IPS-11a (cell line): ENCODE data around the gene AKR7A3.
"Not testable (repeated sequence)": the region's sequence is repeated elsewhere in the genome, so short reads cannot be mapped to it uniquely, and the experiment has no call there.

Experiments used
- H3K4me3 ChIP-seq: one replicate; pipeline ENCODE4 v1.5.1; 2013; ENCODE audit warnings: low read depth, low read length, control low read depth

The AKR7A3 gene

DNA sequence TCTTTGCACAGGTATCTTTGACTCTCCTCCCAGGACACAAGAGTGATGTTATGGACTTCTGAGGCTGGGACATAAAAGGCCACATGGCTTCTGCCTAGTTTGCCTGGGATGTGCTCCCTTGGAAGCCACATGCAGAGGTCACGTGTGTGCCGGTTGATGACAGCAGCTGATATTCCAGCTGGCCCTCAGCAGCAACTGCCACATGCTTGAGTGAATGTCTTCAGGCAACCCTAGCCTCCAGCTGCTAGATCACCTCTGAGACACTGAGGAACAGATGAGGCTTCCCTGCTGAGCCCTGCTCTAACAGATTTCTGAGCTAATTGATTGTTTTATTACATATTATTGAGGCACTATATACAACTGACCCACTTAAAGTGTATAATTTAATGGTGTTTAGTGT, 11.6 kb upstream of the AKR7A3 start:
- H3K4me3 ChIP-seq: no peak overlapping the region

DNA sequence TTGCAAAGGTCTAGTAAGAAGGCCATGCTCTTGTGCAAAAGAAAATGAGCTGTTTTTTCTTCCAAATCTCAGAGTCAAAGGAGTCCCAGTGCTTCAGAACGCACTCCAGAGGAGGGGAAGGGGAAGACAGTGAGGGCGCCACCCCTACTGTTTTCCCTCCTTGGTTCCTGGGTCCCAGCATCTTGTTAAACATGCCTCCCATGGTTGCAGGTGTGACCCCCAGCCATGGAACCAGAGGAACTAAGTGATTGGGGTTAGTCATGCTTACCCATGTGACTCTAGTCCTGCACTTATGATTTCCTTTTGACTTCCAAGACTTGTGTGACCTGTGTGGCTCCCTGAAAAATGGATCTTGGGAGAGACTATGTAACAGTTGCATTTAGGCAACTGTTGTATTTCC, 6.1 kb upstream of the AKR7A3 start:
- no peak overlapping the region for H3K4me3 ChIP-seq

DNA sequence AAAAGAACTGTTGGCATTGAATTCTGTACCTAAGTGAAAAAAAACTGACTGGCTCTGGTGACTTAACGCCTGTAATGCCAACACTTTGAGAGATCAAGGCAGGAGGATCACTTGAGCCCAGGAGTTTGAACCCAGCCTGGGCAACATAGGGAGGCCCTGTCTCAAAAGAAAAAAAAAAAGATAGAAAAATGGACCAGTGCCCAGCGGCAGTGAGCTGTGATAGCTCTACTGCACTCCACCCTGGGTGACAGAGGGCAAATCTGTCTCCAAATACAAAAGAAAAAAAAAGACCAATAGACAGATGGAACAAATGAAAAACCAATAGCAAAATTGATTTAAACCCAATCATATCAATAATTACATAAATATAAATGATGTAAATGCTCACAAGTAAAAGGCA, 674 bp upstream of the AKR7A3 start:
- peak overlapping the region; percentile 2 for H3K4me3 ChIP-seq

DNA sequence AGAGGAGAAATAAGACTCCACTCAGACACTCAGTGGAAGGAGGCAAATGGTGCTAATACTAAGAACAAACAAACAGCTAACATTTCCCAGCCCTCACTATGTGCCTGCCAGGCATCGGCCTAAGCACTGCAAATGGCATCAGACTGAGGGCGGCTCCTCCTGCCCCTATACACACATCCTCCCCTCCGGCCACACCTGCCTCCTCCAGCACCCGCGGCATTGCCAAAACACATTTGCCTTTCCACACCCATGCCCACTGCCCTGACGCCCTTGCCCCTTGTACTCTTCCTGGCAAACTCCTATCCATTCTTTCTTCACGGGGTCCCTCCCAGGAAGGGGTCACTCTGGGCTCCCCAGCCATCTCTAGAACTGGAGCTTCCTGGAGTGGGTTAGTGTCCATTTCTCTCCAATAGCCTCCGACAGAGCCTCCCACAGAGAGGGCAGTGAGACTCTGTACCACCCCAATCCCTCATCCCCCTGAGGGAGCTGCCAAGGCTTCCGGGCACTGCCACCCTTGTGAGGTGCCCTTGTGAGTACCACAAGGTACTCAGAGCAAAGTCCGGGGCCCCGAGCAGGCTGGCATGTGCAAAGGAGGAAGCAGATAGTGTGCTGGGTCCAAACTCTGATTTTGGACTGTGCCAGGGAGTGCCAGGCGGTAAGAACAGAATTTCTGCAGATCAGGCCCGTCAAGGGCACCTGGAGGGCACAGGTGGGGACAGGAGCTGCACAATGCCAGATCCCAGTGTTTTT, 959 bp downstream of the AKR7A3 start:
- no peak overlapping the region for H3K4me3 ChIP-seq

DNA sequence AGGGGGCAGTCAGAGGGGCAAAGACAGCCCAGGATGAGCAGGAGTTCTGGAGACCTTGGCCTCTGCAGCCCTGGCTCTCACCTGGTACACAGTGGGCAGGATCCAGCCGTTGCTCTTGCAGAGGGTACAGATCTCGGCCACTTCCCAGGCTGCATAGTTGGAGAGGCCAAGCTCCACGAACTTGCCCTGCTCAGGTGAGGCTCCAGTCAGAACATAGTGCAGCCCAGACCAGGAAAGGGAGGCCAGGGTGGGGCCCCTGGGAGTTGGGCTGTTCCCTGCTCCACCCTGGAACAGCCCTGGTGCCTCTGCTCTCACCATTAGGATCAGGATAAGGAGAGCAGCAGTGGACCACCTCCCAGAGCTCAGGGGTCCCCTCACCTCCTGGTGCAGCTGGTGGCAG, 2.8 kb downstream of the AKR7A3 start:
- not testable (repeated sequence) for H3K4me3 ChIP-seq

DNA sequence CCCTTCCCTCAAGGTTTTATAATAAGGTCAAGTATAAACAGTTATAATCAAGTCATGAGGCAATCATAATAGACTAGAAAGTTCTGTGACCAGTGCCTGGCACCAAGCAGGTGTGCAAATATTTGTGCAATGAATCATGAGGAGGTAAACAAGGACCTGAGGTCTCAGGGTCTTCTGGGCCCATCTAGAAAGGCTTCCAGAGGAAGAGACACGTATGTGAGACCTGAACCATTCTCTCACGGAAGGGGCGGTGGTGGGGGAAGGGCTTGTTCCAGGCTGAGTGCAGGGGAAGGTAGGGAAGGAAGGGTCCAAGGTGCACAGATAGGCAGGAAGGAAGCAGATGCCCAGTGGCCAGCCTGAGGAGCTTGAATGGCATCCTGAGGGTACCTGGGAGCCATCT, 3.2 kb downstream of the AKR7A3 start:
- H3K4me3 ChIP-seq: not testable (repeated sequence)

DNA sequence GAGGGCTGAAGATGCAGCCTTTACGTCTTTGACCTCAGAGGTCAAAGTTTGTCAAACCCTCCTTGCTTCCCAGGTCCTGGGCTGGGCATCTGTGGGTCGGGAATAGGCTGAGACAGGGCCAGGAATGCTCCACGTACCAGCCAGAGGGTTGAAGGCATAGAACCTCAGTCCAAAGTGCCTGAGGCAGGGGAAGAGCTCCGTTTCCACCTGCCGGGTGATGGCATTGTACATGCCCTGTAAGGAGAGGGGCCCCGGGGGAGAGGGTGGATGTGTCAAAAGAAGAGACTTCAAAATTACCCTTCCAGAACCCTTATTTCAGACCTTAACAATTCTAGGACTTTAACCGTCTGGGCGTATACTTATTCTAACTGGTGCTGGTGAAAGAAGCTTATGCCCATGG, 3.7 kb downstream of the AKR7A3 start:
- no peak overlapping the region for H3K4me3 ChIP-seq

DNA sequence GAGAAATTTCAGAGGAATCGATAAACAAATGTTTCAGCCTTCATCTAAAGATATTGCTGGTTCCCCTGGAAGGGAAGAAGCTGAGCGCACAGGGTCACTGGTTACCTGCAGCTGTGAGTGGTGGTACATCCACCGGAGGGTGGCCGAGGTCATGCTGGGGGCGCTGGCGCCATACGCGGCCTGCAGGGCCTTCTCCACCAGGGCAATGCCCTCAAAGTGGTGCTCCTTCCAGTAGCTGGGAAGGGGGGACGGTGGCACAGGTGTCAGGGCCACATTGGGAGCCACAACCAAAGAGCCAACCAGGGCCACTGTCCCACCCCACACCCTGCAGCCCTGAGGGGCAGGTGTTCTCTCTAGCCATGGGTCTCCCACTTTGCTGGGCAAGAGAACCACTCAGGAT, 4.7 kb downstream of the AKR7A3 start:
- H3K4me3 ChIP-seq: no peak overlapping the region

DNA sequence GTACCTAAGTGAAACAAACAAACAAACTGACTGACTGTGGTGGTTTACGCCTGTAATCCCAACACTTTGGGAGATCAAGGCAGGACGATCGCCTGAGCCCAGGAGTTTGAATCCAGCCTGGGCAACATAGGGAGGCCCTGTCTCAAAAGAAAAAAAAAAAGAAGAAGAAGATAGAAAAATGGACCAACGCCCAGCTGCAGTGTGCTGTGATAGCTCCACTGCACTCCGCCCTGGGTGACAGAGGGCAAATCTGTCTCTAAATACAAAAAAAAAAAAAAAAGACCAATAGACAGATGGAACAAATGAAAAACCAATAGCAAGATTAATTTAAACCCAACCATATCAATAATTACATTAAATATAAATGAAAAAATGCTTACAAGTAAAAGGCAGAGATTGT, 13.9 kb downstream of the AKR7A3 start:
- H3K4me3 ChIP-seq: no peak overlapping the region

DNA sequence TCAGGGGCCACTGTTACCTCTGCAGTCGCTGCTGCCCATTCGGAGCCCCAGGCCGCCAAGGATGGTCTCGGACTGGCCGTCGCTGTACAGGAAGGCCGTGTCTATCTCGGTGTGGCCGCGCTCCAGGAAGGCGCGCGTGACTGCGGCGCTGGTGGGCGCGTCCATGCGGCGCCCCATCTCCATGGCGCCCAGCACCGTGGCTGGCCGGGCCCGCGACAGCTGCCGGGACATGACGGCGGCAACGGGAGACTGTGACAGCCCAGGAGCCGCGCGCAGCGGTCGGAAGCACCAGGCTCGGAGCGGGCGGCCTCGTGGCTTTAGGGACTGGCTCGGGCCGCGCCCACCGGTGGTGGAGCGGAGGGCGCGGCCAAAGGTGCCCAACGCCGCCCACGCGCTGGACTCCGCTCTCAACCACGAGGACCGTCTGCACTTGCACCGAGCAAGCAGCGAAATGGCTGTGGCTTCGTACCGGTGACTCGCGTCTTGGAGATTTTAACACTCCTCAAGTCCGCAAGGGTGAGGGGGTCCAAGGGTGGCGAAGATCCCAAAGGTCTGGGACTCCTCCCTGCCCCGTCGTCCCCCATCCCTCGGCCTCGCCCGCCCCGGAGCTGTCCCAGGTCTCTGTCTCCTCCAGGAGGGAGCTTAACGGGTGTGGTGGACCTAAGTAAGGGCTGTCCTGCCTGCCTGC, 14.6 kb downstream of the AKR7A3 start:
- H3K4me3 ChIP-seq: not testable (repeated sequence)

DNA sequence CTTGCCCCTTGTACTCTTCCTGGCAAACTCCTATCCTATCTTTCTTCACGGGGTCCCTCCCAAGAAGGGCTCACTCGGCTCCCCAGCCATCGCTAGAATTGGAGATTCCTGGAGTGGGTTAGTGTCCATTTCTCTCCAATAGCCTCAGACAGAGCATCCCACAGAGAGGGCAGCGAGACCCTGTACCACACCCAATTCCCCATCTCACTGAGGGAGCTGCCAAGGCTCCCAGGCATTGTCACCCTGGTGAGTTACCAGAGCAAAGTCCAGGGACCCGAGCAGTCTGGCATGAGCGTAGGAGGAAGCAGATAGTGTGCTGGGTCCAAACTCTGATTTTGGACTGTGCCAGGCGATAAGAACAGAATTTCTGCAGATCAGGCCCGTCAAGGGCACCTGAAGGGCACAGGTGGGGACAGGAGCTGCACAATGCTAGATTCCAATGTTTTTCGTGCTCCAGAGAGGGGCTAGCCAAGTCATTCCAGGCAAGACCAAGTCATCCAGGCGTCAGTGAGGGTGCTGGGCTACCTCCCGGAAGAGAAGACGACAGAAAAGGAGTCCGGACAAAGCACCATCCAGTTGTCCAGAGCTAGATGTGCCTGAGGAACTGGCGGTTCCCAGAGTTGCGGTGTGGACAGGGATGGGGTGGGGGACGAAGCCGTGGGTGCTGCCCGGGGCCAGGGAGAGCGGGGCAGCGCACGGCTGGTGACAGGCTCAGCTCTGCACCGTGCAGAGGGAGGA, 15.3 kb downstream of the AKR7A3 start:
- H3K4me3 ChIP-seq: no peak overlapping the region

DNA sequence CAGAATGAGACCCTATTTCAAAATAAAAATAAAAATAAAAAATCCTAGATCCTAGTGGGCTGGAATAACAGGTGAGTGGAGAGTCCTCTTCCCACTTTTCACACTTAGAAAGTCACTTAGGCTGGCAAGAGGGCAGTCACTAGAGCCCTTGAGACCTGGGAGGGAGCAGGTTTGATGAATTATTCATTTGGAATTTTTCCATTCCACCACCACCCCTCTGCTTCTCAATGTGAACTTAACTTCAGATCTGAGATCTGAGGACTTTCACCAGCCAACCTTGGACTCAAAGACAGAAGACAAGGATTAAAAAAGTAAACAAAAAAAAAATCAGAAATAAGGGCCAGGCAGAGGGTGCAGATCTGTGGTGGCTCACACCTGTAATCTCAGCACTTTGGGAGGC, 16.5 kb downstream of the AKR7A3 start:
- no peak overlapping the region for H3K4me3 ChIP-seq

DNA sequence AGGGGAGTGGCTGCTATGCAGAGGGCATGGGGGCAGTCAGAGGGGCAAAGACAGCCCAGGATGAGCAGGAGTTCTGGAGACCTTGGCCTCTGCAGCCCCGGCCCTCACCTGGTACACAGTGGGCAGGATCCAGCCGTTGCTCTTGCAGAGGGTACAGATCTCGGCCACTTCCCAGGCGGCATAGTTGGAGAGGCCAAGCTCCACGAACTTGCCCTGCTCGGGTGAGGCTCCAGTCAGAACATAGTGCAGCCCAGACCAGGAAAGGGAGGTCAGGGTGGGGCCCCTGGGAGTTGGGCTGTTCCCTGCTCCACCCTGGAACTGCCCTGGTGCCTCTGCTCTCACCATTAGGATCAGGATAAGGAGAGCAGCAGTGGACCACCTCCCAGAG, 18.2 kb downstream of the AKR7A3 start:
- not testable (repeated sequence) for H3K4me3 ChIP-seq

DNA sequence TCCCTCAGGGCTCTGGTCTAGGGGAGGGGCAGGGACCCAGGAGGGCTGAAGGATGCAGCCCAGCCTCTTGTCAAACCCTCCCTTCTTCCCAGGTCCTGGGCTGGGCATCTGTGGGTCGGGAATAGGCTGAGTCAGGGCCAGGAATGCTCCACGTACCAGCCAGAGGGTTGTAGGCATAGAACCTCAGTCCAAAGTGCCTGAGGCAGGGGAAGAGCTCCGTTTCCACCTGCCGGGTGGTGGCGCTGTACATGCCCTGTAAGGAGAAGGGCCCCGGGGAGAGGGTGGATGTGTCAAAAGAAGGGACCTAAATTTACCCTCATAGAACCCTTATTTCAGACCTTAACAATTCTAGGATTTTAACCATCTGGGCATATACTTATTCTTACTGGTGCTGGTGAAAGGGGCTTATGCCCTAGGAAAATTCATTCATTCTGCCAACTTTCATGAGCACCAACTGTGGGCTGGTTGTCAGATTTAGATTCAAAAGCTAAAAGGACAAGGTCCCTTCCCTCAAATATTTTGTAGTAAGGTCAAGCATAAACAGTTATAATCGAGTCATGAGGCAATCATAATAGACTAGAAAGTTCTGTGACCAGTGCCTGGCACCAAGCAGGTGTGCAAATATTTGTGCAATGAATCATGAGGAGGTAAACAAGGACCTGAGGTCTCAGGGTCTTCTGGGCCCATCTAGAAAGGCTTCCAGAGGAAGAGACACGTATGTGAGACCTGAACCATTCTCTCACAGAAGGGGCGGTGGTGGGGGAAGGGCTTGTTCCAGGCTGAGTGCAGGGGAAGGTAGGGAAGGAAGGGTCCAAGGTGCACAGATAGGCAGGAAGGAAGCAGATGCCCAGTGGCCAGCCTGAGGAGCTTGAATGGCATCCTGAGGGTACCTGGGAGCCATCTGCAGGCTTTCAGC, 18.9 kb downstream of the AKR7A3 start:
- H3K4me3 ChIP-seq: not testable (repeated sequence)

DNA sequence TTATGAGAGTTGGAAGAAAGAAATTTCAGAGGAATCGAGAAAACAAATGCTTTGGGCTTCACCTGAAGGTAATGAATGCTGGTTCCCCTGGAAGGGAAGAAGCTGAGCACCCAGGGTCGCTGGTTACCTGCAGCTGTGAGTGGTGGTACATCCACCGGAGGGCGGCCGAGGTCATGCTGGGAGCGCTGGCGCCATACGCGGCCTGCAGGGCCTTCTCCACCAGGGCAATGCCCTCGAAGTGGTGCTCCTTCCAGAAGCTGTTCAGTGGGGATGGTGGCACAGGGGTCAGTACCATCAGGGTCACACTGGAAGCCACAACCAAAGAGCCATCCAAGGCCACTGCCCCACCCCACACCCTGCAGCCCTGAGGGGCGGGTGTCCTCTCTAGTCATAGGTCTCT, 20.1 kb downstream of the AKR7A3 start:
- no peak overlapping the region for H3K4me3 ChIP-seq

DNA sequence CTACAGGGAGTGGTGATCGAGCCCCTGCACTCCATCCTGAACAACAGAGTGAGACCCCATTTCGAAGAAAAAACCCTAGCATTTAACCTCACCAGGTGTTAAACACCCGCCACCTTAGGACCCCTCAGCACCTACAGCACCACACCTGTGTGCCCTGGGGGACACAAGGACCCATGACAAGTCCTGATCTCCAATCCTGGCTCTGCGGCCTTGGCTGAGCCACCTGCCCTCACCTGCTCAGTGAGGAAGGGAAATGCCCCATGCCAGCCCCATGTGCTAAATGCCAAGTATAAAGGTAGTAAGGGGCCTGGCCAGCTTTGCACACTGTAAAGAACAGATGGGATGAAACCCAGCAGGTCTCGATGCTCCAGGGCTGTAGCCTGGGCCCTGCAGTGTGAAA, 25.8 kb downstream of the AKR7A3 start:
- no peak overlapping the region for H3K4me3 ChIP-seq

DNA sequence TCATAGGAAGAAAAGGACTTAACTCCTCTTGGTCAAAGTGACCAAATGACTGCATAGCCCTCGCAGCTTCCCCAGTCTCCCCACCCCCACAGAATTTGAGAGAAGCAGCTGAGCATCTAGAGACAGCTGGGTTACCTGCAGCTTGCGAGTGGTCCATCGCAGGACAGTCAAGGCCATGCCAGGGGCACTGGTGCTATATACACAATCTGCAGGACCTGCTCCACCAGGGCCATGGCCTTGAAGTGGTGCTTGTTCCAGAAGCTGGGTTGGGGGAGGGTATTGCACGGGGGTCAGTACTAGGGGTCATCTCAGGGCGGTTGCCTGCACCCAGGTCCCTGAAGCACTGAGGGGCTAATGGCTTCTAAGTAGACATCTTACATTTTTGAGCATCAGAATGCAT, 26.5 kb downstream of the AKR7A3 start:
- no peak overlapping the region for H3K4me3 ChIP-seq

DNA sequence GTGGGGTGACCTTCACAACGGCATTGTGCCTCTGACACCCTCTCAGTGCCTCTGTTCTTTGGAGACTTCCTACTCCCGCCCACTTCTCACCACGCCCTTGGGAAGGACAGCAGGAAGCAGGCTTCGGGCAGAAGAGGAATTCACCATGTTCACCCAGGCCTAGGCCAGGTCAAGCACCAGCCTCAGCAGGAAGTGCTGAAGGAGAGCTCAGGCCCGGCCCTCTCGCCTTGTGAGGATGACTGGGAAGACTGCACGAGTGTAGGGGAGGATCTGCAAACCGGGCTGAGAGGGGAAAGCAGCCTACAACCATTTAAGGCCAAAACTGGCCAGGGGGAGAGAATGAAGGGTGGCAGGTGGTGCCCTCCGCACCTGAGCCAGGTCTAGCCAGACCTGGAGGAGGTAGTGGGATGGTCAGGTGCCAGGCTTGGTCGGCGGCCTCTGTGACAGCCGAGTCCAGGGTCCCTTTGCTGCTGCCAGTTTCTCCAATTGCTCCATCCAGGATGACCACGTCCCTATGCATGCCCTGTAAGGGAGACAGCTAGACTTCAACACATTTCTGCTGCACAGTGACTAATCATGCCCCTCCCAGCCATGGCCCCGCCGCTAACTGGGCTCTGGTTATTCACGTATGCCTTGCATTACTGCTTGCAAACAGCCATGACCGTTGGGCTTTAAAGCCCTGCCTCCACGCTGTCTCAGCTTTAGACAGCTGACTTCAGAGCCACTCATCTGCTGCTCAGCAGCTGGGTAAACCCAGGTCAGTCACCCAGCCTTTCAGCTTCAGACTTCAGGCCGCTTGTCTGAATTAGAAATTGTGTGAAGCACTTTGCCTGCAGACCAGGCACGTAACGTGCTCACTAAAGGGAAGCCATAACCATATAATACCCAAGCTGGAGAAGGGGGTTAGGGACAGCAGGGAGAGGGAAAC, 28.1 kb downstream of the AKR7A3 start:
- no peak overlapping the region for H3K4me3 ChIP-seq

DNA sequence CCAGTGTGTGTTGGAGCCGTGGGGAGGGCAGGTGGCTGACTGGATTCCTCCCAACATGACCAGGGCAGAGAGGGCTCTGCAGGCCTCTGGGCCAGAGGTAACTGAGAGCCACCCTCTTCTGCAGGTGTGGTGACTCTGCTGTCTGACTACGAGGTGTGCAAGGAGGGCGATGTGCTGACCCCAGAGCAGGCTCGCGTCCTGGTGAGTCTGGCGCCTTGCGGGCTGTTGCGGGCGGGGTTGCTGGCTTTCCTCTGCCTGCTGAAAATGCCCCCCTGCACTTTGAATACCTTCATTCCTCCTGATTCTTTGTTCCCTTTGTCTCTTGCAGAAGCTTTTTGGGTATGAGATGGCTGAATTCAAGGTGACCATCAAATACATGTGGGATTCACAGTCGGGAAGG, 30.2 kb downstream of the AKR7A3 start:
- no peak overlapping the region for H3K4me3 ChIP-seq
